Astrocyte (in vitro differentiated cells and primary cell): ENCODE results near the gene FCHO1.

Experiments used
- EZH2 ChIP-seq: IDR thresholded peaks from 2 replicates; pipeline ENCODE4 v1.6.1; 2012; ENCODE audit warnings: mild to moderate bottlenecking, low read length, inconsistent platforms; ENCODE audit not compliant: insufficient read depth
- TF ChIP-seq, protein P1 (sequence below): IDR thresholded peaks from 2 replicates; pipeline ENCODE4 v1.5.1; 2011; ENCODE audit warnings: low read depth, mild to moderate bottlenecking, inconsistent platforms, low read length, moderate library complexity; ENCODE audit not compliant: insufficient read depth

DNA sequence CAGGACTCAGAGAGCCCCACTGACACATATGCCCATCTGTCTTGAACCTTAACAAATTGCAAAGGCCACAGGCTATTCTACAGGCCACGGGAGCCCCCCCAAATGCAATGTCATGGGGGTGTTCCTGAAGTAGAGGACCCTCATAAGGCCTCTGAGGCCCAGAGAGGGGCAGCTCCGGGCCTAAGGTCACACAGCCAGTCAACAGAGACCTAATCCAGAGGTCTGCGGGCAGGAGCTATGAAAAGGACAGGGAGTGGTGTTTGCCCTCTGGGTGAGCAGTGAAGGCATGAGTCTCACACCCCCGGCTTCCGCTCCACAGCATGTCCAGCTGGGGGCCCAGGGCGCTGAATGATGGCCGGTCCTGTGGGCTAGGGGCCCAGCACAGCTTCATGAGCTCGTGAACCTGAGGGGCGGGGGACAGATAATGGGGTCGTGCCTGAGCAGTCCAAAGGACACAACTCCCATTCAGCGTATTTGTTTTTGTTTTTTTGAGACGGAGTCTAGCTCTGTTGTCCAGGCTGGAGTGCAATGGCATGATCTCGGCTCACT, 75.3 kb downstream of the FCHO1 start:
- TF ChIP-seq, protein P1, sequence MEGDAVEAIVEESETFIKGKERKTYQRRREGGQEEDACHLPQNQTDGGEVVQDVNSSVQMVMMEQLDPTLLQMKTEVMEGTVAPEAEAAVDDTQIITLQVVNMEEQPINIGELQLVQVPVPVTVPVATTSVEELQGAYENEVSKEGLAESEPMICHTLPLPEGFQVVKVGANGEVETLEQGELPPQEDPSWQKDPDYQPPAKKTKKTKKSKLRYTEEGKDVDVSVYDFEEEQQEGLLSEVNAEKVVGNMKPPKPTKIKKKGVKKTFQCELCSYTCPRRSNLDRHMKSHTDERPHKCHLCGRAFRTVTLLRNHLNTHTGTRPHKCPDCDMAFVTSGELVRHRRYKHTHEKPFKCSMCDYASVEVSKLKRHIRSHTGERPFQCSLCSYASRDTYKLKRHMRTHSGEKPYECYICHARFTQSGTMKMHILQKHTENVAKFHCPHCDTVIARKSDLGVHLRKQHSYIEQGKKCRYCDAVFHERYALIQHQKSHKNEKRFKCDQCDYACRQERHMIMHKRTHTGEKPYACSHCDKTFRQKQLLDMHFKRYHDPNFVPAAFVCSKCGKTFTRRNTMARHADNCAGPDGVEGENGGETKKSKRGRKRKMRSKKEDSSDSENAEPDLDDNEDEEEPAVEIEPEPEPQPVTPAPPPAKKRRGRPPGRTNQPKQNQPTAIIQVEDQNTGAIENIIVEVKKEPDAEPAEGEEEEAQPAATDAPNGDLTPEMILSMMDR, result no peak
- TF ChIP-seq EZH2, result no peak
